SK-N-SH treated with all-trans-retinoic acid at 6 μM for 48 hours (cell line): Measurements from ENCODE around the gene FIGNL2.

Experiments used
- ARNTL ChIP-seq: fragments of 450-650 bp; formaldehyde crosslinking; IDR thresholded peaks from 2 replicates; pipeline ENCODE4 v1.5.0; 2020; ENCODE audit warnings: low read depth, mild to moderate bottlenecking, moderate library complexity, borderline replicate concordance
- ESRRG ChIP-seq: fragments of 250-450 bp; sonication (Bioruptor Pico); IDR thresholded peaks from 2 replicates; pipeline ENCODE4 v1.6.1; 2021; ENCODE audit warnings: mild to moderate bottlenecking
- TF ChIP-seq, protein P1 (sequence below): fragments of 250-450 bp; sonication (Bioruptor Pico); IDR thresholded peaks from 2 replicates; pipeline ENCODE4 v1.5.0; 2020; ENCODE audit warnings: mild to moderate bottlenecking, moderate library complexity

DNA sequence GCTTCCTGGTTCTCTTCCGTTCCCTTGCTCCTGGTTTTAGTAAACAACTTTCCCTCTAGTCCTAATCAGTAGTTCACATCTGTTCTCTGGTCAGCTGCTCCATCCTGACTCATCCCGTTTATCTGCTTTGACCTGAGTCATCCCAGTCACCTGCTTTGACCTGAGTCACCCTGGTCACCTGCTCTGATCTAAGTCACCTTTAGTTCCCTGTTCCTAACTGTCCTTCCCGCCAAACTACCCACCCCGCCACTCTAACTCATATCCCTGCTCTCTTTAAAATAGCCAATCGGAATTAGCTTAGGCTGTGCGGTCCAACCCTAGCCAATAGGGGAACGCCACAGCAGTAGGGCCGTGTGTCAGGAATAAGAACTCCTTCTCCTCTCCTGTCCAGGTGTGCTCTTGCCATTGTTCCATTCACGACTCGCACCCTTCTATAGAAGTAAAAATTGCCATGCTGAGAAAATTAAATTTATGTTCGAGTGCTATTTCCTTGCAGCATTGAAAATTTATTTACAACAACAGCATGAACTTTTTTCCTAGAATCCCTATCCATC lies 36.2 kb upstream of the FIGNL2 start:
- TF ChIP-seq ARNTL (CRISPR knock-in tag), result no peak
- TF ChIP-seq ESRRG (CRISPR knock-in tag), result no peak
- TF ChIP-seq, protein P1, sequence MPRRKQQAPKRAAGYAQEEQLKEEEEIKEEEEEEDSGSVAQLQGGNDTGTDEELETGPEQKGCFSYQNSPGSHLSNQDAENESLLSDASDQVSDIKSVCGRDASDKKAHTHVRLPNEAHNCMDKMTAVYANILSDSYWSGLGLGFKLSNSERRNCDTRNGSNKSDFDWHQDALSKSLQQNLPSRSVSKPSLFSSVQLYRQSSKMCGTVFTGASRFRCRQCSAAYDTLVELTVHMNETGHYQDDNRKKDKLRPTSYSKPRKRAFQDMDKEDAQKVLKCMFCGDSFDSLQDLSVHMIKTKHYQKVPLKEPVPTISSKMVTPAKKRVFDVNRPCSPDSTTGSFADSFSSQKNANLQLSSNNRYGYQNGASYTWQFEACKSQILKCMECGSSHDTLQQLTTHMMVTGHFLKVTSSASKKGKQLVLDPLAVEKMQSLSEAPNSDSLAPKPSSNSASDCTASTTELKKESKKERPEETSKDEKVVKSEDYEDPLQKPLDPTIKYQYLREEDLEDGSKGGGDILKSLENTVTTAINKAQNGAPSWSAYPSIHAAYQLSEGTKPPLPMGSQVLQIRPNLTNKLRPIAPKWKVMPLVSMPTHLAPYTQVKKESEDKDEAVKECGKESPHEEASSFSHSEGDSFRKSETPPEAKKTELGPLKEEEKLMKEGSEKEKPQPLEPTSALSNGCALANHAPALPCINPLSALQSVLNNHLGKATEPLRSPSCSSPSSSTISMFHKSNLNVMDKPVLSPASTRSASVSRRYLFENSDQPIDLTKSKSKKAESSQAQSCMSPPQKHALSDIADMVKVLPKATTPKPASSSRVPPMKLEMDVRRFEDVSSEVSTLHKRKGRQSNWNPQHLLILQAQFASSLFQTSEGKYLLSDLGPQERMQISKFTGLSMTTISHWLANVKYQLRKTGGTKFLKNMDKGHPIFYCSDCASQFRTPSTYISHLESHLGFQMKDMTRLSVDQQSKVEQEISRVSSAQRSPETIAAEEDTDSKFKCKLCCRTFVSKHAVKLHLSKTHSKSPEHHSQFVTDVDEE, result no peak
